OCI-LY1 (cell line): ENCODE data around the gene SVBP.

Experiments
- CTCF ChIP-seq: fragments of 200-600 bp; sonication (generic), shearing (Covaris generic); IDR thresholded peaks from 2 replicates; pipeline ENCODE4 v1.5.1; 2017; ENCODE audit warnings: mild to moderate bottlenecking, antibody characterized with exemption, low read length, moderate library complexity, mixed read lengths
- EZH2 ChIP-seq: fragments of 200-600 bp; sonication (generic), shearing (Covaris generic); IDR thresholded peaks from 2 replicates; pipeline ENCODE4 v1.8.0; 2017; ENCODE audit warnings: borderline replicate concordance, mixed run types, mild to moderate bottlenecking, antibody characterized with exemption, low read length, moderate library complexity, mixed read lengths

GRCh38 chr1:42817440-42817767 lies 207 bp upstream of the SVBP start:
- TF ChIP-seq CTCF = no peak
- TF ChIP-seq EZH2 = no peak
